GM15510 (cell line): ENCODE data around the gene CEP170B.

ENCODE experiments used
- POLR2A ChIP-seq: IDR thresholded peaks from 3 replicates; pipeline ENCODE4 v1.6.1; 2011; ENCODE audit warnings: borderline replicate concordance; ENCODE audit not compliant: insufficient read length; ENCODE audit errors: extremely low read depth

CEP170B gene

DNA sequence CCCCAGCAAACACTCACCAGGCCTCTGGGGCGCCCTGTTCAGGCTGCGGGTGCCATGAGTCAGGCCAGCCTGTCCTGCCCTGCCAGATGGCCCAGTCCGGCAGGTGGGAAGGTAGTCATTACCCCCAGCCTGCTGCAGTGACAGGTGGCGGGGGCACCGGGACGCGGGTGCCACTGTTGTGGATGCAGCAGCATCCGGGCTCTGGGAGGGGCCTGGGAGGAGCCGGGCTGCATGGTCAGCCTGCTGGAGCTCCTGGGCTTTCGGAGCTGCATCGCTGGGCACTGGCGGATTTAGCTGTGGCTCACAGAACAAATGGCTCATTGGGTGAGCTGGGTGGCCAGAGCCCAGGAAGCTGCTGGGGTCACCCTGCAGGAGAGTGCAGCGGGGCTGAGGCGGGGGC lies 13.5 kb downstream of the CEP170B start:
- no peak for TF ChIP-seq POLR2A

GRCh38 chr14:104879201-104879982 lies 14.3 kb downstream of the CEP170B start:
- TF ChIP-seq POLR2A: no peak

DNA sequence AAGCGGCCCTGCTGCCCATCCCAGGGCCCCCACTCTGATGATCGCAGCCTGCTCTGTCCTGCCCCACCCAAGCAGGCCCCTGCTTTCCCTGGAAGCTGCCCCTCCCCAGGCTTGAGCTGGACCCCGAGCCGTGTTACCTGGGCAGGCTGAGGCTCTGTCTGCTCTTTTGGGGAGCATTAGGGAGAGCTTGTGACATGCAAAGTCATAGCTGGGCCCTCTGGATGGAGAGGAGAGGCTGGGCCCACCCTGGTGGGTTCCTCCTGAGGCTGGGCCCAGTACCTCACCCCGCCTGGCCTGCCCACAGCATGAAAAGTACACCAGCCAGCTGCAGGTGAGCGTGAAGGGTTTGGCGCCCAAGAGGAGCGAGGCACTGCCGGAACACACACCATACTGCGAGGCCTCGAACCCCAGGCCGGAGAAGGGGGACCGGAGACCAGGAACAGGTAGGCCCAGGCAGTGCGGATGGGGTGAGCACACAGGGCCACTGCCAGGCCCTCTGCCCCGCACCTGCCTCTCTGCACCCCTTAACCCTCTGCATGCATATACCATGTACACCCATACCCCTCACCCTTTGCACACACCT lies 15.0 kb downstream of the CEP170B start:
- TF ChIP-seq POLR2A: no peak

DNA sequence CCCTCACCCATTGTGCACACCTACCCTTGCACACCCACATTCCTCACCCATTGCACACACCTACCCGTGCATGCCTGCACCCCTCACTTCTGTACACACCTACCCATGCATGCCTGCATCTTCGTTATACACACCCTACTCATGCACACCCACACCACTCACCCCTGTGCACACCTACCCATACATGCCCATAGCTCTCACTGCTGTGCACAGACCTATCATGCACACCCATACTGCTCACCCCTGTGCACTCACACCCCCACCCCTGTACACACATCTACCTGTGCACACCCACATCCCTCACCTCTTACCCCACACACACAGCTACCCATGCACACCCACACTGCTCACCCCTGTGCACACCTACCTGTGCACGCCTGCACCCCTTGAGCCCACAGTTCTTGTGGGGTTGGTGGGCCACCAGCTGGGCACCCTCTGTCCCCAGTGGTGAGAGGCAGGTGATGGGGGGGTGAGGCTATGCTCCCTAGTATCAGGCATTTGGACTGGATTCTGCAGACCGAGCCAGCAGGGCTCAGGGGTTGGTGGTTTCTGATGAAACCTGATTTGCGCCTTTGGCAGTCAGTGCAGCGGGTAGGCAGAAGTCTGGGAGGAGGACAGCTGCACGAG lies 15.6 kb downstream of the CEP170B start:
- no peak for TF ChIP-seq POLR2A

- TF ChIP-seq POLR2A: no peak
Observed at GRCh38 chr14:104881369-104881979, 16.4 kb downstream of the CEP170B start.

DNA sequence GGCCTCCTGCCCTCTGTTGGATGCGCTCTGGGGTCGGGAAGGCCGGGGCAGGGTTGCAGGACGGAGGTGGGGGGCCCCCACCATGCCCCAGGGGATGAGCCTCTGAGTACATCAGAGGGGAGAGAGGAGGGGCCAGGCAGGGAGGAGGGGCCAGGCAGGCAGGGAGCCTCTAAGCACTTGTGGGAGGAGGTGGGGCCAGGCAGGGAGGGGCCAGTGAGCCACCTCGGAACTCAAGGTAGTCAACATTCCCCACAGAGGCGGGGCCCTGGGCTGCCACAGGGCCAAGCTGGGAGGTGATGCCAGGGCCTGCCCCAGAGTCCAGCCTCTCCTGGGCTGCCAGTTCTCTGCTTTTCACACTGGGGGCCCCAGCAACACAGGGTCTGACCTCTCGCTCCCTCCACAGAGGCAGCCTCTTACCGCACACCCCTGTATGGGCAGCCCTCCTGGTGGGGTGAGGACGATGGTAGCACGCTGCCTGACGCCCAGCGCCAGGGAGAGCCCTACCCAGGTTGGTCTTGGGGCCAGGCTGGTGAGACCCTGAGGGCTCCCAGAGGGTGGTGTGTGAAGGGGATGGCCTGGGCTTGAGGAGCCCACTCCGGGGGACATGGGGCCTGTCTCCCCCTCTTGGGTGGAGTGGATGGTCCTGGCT lies 17.4 kb downstream of the CEP170B start:
- no peak for TF ChIP-seq POLR2A

DNA sequence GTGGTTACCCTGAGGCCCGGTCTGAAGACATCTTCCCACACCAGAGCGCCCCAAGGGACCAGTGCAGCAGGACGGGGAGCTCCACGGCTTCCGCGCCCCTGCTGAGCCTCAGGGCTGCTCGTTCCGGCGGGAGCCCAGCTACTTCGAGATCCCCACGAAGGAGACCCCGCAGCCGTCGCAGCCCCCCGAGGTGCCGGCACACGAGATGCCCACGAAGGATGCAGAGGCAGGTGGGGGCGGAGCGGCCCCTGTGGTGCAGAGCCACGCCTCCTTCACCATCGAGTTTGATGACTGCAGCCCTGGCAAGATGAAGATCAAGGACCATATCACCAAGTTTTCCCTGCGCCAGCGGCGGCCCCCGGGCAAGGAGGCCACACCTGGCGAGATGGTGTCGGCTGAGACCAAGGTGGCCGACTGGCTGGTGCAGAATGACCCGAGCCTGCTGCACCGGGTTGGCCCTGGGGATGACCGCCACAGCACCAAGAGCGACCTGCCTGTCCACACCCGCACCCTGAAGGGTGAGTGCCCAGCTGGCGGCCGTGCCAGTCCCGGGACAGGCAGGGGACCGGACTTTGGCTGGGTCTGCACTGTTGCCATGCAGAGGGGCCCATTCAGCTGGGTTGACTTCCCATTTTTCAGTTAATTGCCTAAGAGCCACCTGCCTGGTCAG lies 18.1 kb downstream of the CEP170B start:
- no peak for TF ChIP-seq POLR2A

GRCh38 chr14:104883681-104884361 lies 18.8 kb downstream of the CEP170B start:
- no peak for TF ChIP-seq POLR2A

- TF ChIP-seq POLR2A: no peak
Observed at GRCh38 chr14:104885031-104885972, 20.2 kb downstream of the CEP170B start.

DNA sequence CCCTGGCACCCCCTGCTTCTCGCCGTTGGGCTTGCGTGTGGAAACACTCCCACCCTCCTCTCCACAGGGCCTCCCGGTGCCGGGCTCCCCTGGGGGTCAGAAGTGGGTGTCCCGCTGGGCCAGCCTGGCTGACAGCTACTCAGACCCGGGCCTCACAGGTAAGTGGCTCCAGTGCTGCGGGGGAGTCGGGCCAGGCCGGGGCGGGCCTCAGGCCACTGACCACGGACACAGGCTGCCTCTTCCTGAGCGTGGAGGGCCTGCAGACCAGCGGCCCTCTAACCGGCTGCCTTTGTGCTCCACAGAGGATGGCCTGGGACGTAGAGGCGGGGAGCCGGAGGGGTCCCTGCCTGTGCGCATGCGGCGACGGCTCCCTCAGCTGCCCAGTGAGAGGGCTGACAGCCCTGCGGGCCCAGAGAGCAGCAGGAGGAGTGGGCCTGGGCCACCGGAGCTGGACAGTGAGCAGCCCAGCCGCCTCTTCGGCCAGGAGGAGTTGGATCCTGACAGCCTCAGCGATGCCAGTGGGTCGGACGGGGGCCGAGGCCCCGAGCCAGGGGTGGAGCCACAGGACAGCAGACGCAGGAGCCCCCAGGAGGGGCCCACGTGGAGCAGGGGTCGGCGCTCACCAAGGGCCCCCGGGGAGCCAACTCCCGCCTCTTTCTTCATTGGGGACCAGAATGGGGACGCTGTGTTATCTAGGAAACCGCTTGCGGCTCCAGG lies 21.1 kb downstream of the CEP170B start:
- no peak for TF ChIP-seq POLR2A

DNA sequence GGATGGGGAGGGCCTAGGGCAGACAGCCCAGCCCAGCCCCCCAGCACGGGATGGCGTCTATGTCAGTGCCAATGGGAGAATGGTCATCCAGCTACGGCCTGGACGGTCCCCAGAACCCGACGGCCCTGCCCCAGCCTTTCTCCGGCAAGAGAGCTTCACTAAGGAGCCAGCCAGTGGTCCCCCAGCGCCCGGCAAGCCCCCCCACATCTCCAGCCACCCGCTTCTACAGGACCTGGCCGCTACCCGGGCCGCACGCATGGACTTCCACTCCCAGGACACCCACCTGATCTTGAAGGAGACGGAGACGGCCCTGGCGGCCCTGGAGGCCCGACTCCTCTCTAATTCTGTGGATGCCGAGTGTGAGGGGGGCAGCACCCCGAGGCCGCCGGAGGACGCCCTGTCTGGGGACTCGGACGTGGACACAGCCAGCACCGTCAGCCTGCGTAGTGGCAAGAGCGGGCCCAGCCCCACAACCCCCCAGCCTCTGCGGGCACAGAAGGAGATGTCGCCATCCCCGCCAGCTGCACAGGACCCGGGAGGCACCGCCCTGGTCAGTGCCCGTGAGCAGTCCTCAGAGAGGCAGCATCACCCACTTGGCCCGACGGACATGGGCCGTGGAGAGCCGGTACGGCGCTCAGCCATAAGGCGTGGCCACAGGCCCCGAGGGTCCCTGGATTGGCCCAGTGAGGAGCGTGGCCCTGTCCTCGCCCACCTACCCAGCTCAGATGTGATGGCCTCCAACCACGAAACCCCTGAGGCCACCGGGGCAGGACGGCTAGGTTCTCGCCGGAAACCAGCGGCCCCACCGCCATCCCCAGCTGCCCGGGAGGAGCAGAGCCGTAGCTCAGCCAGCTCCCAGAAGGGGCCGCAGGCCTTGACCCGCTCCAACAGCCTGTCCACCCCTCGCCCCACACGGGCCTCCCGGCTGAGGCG lies 21.9 kb downstream of the CEP170B start:
- no peak for TF ChIP-seq POLR2A

- no peak for TF ChIP-seq POLR2A
Observed at GRCh38 chr14:104887623-104888488, 22.8 kb downstream of the CEP170B start.
